ENCODE results near the gene ITSN1.

GRCh38 chr21:33684923-33685560 is 42.7 kb downstream of the ITSN1 start:
- TF ChIP-seq RBAK (CRISPR knock-in tag; IDR thresholded peaks at IDR 0.05) (no peak), NFKB2 (CRISPR knock-in tag; IDR thresholded peaks at IDR 0.05; ENCODE audit: borderline replicate concordance) (no peak), ZSCAN30 (CRISPR knock-in tag; IDR thresholded peaks at IDR 0.05) (no peak), FOXK2 (IDR thresholded peaks at IDR 0.05) (no peak), SAP130 (CRISPR knock-in tag; IDR thresholded peaks at IDR 0.05; ENCODE audit: low read depth) (no peak), GTF2F1 (IDR thresholded peaks at IDR 0.05; ENCODE audit: low read length) (no peak), ZNF431 (CRISPR knock-in tag; IDR thresholded peaks at IDR 0.05; ENCODE audit: borderline replicate concordance, low read depth) (no peak), DNMT1 (CRISPR knock-in tag; IDR thresholded peaks at IDR 0.05) (no peak)
- TF ChIP-seq, protein P1, sequence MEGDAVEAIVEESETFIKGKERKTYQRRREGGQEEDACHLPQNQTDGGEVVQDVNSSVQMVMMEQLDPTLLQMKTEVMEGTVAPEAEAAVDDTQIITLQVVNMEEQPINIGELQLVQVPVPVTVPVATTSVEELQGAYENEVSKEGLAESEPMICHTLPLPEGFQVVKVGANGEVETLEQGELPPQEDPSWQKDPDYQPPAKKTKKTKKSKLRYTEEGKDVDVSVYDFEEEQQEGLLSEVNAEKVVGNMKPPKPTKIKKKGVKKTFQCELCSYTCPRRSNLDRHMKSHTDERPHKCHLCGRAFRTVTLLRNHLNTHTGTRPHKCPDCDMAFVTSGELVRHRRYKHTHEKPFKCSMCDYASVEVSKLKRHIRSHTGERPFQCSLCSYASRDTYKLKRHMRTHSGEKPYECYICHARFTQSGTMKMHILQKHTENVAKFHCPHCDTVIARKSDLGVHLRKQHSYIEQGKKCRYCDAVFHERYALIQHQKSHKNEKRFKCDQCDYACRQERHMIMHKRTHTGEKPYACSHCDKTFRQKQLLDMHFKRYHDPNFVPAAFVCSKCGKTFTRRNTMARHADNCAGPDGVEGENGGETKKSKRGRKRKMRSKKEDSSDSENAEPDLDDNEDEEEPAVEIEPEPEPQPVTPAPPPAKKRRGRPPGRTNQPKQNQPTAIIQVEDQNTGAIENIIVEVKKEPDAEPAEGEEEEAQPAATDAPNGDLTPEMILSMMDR (CRISPR knock-in tag; IDR thresholded peaks at IDR 0.05): no peak
- TF ChIP-seq, protein P2, sequence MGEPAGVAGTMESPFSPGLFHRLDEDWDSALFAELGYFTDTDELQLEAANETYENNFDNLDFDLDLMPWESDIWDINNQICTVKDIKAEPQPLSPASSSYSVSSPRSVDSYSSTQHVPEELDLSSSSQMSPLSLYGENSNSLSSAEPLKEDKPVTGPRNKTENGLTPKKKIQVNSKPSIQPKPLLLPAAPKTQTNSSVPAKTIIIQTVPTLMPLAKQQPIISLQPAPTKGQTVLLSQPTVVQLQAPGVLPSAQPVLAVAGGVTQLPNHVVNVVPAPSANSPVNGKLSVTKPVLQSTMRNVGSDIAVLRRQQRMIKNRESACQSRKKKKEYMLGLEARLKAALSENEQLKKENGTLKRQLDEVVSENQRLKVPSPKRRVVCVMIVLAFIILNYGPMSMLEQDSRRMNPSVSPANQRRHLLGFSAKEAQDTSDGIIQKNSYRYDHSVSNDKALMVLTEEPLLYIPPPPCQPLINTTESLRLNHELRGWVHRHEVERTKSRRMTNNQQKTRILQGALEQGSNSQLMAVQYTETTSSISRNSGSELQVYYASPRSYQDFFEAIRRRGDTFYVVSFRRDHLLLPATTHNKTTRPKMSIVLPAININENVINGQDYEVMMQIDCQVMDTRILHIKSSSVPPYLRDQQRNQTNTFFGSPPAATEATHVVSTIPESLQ (CRISPR knock-in tag; conservative IDR thresholded peaks at IDR 0.05): no peak
- TF ChIP-seq, protein P3, sequence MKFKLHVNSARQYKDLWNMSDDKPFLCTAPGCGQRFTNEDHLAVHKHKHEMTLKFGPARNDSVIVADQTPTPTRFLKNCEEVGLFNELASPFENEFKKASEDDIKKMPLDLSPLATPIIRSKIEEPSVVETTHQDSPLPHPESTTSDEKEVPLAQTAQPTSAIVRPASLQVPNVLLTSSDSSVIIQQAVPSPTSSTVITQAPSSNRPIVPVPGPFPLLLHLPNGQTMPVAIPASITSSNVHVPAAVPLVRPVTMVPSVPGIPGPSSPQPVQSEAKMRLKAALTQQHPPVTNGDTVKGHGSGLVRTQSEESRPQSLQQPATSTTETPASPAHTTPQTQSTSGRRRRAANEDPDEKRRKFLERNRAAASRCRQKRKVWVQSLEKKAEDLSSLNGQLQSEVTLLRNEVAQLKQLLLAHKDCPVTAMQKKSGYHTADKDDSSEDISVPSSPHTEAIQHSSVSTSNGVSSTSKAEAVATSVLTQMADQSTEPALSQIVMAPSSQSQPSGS (CRISPR knock-in tag; IDR thresholded peaks at IDR 0.05): no peak
